NT2/D1 (cell line): ENCODE data around the gene PRDM11.

ENCODE experiments used
- DNase-seq: peaks from one replicate; pipeline ENCODE4 v3.0.0-alpha.2; 2011; ENCODE audit warnings: low read depth, low spot score
- H3K27me3 ChIP-seq: 2 replicates; pipeline ENCODE4 v1.6.0; 2011; ENCODE audit warnings: mild to moderate bottlenecking; ENCODE audit not compliant: insufficient read length, insufficient read depth
- H3K36me3 ChIP-seq: 2 replicates; pipeline ENCODE4 v1.6.1; 2011; ENCODE audit warnings: mild to moderate bottlenecking, low read length, mixed read lengths; ENCODE audit not compliant: insufficient read depth, insufficient read length
- H3K4me1 ChIP-seq: 2 replicates; pipeline ENCODE4 v1.5.1; 2011; ENCODE audit not compliant: insufficient read depth, insufficient read length
- H3K4me3 ChIP-seq: 2 replicates; pipeline ENCODE4 v1.5.1; 2011; ENCODE audit warnings: low read depth; ENCODE audit not compliant: insufficient read length
- H3K9ac ChIP-seq: 2 replicates; pipeline ENCODE4 v1.6.0; 2011; ENCODE audit warnings: low read depth; ENCODE audit not compliant: insufficient read length
- H3K9me3 ChIP-seq: 2 replicates; pipeline ENCODE4 v1.5.1; 2011; ENCODE audit warnings: mild to moderate bottlenecking, low read length; ENCODE audit not compliant: insufficient read depth
- SUZ12 ChIP-seq: IDR thresholded peaks from 2 replicates; pipeline ENCODE4 v1.6.1; 2011; ENCODE audit not compliant: insufficient read length, insufficient read depth; ENCODE audit errors: extremely low read depth
- YY1 ChIP-seq: IDR thresholded peaks from 2 replicates; pipeline ENCODE4 v1.6.1; 2011; ENCODE audit not compliant: insufficient read length, insufficient read depth
- ZNF274 ChIP-seq: IDR thresholded peaks from 2 replicates; pipeline ENCODE4 v1.6.1; 2011; ENCODE audit warnings: mild to moderate bottlenecking, low read depth, low read length

The PRDM11 gene

DNA sequence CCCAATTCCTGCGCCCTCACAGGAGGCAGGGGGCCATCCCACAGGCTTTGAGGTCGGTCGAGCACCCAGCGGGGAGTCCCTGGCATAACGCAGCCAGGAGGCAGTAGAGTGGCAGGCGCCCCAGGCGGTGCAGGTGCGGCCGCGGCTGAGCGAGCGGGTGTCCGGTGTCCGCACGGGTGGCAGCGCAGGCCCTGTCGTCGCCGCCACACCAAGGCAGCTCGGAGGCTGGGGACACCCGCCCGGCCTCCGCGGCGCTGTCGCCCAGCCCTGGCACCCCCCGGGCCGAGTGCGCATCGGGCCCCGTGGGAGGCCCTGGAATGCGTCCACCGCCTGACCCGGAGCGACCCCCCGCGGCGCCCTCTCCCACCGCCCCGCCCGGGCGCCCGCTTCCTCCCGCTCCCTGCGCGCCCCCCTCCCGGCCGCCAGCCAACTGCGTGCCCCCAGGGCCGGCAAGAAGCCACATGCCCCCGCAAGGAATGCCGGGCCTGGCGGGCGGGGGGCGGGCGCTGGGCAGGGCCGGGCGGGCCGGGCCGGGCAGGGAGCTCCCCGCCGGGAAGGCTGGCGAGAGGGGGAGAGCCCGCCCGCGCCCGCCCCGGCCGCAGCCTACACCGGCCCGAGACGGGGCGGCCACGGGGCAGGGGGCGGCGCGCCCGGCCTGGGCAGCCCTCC lies 33.9 kb downstream of the PRDM11 start:
- TF ChIP-seq SUZ12: no peak
- TF ChIP-seq ZNF274: no peak
- TF ChIP-seq YY1: no peak
- Histone ChIP-seq H3K36me3 (peaks cover 23% of the 10 kb centered on the region), H3K27me3 (peaks cover 27% of the 10 kb centered on the region), H3K4me3 (peak overlapping the region; percentile 35), H3K4me1 (peaks cover 20% of the 10 kb centered on the region), H3K9ac (peak overlapping the region; percentile 84), H3K9me3 (no peaks in the 10 kb centered on the region)
- no peak for DNase-seq

DNA sequence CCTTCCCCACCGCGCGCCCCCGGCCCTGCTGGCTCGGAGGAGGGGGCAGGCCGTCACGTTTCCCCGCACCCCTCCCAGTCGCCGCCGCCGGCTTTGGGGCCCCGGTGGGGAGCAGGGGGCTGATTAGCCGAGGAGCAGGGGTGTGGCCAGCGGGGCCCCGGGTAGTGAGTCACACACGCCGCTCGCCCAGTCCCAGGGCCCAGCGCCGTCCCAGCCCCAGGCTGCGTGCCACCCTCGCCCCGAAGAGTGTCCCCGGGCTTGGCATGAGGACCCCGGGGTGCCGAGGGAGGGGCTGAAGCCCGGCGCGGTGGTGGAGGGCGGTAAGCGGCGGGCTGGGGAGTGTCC lies 34.4 kb downstream of the PRDM11 start:
- TF ChIP-seq ZNF274: no peak
- TF ChIP-seq YY1: no peak
- no peak for TF ChIP-seq SUZ12
- peaks cover 22% of the 10 kb centered on the region for H3K4me1 ChIP-seq
- peaks cover 24% of the 10 kb centered on the region for H3K36me3 ChIP-seq
- H3K4me3 ChIP-seq: peak overlapping the region; percentile 31
- no peaks in the 10 kb centered on the region for H3K9me3 ChIP-seq
- peak overlapping the region; percentile 84 for H3K9ac ChIP-seq
- no peak for DNase-seq
- H3K27me3 ChIP-seq: peaks cover 27% of the 10 kb centered on the region

DNA sequence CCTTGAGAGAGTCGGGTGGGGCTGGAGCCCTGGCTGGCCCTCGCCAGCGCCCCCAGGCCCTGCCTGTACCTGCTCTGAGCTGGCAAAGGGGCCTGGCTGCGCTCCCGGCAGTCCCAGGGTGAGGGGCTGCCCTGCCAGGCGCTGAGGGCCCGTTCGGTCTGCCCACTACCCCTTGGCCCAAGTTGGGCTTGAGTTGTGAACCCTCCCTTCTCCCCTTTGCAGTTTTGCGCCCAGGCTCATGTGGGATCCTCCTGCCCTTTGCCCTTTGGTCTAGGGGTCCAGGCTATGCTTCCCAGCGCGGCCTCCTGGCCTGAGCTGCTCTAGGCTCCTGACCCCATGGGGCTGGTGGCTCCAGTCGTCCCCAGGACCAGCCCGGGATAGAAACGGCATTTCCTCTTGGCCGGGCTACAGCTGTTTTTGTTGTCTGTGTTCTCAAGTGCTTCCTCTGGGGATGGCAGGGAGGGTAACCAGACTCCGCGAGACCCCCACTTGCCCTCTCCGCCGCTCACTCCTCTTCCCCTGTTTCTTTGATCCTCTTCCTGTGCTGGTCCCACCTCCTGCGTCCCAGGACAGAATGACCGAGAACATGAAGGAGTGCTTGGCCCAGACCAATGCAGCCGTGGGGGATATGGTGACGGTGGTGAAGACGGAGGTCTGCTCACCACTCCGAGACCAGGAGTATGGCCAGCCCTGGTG lies 34.9 kb downstream of the PRDM11 start:
- H3K4me1 ChIP-seq: peaks cover 23% of the 10 kb centered on the region
- TF ChIP-seq SUZ12 (no peak), YY1 (no peak), ZNF274 (no peak)
- H3K27me3 ChIP-seq: peaks cover 27% of the 10 kb centered on the region
- H3K36me3 ChIP-seq: peaks cover 29% of the 10 kb centered on the region
- DNase-seq: no peak
- H3K9ac ChIP-seq: peak overlapping the region; percentile 84
- H3K4me3 ChIP-seq: peak overlapping the region; percentile 31
- H3K9me3 ChIP-seq: no peaks in the 10 kb centered on the region

DNA sequence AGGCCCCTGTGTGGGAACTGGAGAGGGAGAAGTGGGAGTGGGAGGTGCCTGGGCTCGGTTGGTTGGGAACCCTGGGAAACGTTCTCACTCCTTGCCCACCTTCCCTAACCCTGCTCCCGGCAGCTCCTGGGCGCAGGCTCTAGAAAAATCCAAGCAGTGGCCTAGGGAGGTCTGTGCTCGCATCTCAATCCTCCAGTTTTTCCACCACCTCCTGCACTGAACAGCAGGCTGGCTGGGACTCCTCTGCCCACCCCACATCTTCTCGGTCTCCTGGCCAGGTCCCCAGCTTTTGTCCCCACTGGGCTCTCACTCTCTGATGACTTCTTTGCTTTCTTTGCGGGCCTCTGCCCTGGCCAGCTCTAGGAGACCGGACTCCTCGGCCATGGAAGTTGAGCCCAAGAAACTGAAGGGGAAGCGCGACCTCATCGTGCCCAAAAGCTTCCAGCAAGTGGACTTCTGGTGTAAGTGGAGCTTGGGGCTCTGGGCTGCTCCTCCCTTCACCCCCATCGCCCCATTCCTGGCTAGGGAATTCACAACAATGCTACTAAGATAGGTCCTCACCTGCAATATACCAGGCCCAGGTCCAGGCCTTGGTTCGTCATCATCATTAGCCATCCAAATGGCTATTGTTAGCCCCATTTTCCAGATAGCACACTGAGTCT lies 35.6 kb downstream of the PRDM11 start:
- peaks cover 27% of the 10 kb centered on the region for H3K27me3 ChIP-seq
- no peak for DNase-seq
- H3K4me1 ChIP-seq: peaks cover 23% of the 10 kb centered on the region
- H3K36me3 ChIP-seq: peaks cover 36% of the 10 kb centered on the region
- peak overlapping the region; percentile 84 for H3K9ac ChIP-seq
- TF ChIP-seq ZNF274 (no peak), SUZ12 (no peak), YY1 (no peak)
- no peaks in the 10 kb centered on the region for H3K9me3 ChIP-seq
- no peak overlapping the region for H3K4me3 ChIP-seq

DNA sequence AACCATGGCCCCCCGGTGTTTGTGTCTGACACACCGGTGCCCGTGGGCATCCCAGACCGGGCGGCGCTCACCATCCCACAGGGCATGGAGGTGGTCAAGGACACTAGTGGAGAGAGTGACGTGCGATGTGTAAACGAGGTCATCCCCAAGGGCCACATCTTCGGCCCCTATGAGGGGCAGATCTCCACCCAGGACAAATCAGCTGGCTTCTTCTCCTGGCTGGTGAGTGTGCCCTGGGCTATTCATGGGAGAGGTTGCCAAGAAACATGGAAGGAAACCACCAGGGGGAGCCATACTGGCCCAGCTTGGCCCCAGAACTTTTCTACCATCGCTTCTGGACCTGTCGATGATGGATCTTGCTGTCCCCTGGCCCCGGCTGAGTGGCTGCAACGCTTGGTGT lies 36.5 kb downstream of the PRDM11 start:
- Histone ChIP-seq H3K9me3 (no peaks in the 10 kb centered on the region), H3K9ac (no peak overlapping the region)
- no peak for DNase-seq

DNA sequence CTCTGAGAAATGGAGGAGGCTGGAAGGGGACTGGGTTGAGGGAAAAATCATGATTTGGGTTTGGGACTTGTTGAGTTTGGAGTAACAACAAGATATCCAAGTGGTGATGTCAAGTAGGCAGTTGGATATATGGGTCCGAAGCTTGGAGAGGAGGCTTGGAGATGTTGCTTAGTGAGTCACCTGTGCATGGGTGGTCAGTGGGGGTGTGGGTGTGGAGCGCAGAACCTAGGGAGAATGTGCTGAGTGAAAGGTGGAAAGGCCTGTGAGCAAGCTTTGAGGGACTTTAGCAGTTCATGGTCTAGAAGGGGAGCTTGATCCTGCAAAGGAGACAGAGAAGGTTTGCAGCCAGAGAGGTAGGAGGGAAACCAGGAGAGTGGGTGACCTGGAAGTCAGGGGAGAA lies 38.2 kb downstream of the PRDM11 start:
- DNase-seq: no peak
- TF ChIP-seq SUZ12 (no peak), YY1 (no peak), ZNF274 (no peak)
- no peaks in the 10 kb centered on the region for H3K9me3 ChIP-seq
- peaks cover 9% of the 10 kb centered on the region for H3K27me3 ChIP-seq
- peaks cover 46% of the 10 kb centered on the region for H3K36me3 ChIP-seq
- H3K4me1 ChIP-seq: peaks cover 21% of the 10 kb centered on the region
- peak overlapping the region; percentile 11 for H3K9ac ChIP-seq
- H3K4me3 ChIP-seq: no peak overlapping the region

More for the DNA sequence above, 36.5 kb downstream of the PRDM11 start:
- Histone ChIP-seq H3K36me3 (peaks cover 39% of the 10 kb centered on the region), H3K4me1 (peaks cover 23% of the 10 kb centered on the region), H3K4me3 (no peak overlapping the region), H3K27me3 (peaks cover 24% of the 10 kb centered on the region)
- TF ChIP-seq ZNF274 (no peak), YY1 (no peak), SUZ12 (no peak)

DNA sequence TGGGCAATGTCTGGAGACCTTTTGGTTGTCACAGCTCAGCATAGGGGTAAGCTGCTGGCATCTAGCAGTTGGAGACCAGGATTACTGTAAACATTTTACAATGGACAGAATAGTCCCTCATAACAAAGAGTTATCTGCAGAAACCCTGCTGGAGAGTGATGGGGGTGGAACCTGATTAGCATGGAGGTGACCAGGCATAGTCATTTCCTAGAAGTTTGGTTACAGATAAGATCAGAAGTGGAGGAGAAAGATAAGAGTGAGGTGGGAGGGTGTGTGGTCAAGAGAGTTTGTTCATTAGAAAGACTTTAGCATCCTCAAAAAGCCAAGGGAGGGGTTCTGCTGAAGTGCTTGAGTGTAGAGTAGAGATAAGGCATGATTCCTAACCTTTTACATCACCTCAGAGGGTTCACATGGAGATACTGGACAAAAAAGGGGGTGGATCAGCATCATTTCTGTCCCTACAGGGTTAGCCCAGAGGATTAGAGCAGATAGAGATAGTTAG lies 38.8 kb downstream of the PRDM11 start:
- H3K4me1 ChIP-seq: peaks cover 15% of the 10 kb centered on the region
- peaks cover 5% of the 10 kb centered on the region for H3K27me3 ChIP-seq
- H3K36me3 ChIP-seq: peaks cover 46% of the 10 kb centered on the region
- TF ChIP-seq ZNF274: no peak
- H3K9ac ChIP-seq: no peak overlapping the region
- H3K9me3 ChIP-seq: no peaks in the 10 kb centered on the region
- DNase-seq: no peak
- H3K4me3 ChIP-seq: no peak overlapping the region
